CD4-positive, alpha-beta T cell treated with Interleukin-17A for 4 hours (primary cell): ENCODE measurements around the gene APOF.
"Not testable (repeated sequence)": the region's sequence is repeated elsewhere in the genome, so short reads cannot be mapped to it uniquely, and the experiment has no call there.

ENCODE experiments used
- DNase-seq: peaks from one replicate; pipeline ENCODE4 v3.0.0-alpha.2; 2020; ENCODE audit warnings: mixed read lengths

Gene APOF

DNA sequence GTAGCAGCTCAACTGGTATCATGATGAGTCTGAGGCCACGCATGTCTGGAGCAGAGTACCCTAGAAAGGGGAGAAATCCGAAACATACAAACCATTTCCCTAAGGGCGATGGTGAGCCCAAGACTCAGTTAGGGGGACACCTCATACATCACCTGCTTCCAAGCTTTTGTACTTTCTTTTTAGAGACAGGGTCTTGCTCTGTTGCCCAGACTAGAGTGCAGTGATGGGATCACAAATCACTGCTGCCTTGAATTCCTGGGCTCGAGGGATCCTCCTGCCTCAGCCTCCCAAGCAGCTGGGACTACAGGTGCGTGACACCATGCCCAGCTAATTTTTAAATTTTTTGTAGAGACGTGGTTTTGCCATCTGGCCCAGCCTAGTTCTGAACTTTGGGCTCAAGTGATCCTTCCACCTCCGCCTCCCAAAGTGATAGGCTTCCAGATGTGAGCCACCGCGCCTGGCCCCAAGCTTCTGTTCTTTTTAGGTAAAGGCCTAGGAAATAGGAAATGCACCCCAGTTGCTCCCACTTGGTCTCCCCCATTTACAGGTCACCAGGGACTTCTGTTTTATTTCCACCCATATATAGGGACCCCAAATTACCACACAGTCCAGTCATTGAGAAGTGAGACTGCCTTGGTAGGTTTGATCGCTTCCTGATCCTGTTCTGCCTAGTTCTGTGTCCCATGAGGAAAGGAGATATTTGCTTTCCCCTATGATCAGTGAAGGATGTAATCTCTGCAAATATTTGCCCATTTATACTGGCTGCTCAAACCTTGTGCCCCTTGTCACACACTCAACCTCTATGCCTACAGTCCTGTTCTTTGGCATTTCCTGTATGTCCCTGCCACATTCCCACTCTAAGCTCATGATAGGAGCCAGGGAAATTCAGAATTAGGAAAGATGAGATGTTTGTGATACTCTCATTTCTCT is at the start of gene APOF:
Gene APOF, minus strand, starts transcription at position 728 of the 930 bp plus-strand sequence. Its CDS starts 112 bp downstream, at position 616.
- DNase-seq, result no peak

DNA sequence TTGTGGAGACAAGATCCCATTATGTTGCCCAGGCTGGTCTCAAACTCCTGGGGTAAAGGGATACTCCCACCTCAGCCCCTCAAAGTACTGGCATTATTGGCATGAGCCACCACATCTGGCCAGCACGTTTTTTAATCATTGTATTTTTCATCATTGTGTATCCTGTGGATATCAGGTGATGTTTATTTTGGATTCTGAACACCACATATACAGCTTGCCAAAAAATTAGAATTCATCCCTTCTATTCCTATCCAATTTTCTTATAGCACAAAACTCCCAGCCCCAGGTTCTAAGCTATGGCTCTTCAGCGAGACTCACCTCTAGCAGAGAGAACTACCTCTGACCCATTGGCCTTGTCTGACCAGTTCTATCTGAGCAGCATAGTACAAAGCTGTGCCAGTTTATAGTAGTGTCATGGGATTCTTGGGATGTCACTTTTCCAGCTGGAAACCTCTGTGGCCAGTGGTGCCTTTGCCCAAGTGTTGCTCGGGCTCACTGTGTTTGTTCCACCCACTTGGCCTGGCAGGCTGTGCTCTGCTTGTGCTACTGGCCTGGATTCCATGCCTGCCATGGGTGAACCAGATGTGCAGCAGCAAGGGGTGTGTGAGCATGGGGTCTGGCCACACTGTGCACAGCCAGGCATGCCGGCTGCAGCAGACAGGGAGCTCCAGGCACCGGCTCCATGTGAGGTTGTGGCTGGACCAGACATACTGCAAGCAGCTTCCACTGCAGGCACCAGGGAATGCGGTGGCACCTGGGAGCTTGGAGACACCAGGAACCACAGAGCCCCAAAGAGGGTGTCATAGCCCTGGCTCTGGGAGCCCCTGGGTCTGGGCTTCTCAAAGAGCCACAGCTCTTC is 49.4 kb upstream of the APOF start:
- no peak for DNase-seq

DNA sequence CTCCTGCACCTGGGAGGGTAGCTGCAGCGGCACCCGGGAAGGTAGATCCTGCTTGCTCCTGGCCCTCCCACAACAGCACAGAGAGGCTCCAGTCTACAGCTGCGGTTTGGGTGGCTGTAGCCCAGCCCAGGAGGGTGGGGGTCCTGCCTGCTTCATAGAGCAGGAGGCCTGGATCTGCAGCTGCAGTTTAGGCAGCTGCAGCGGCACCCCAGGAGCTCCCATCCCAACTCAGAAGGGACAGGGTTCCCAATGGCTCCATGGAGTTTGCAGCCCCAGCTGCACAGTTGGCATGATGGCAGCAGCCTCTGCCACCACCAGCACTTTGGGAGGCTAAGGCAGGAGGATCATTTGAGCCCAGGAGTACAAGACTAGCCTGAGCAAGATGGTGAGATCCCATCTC is 48.1 kb upstream of the APOF start:
- DNase-seq, result no peak

GRCh38 chr12:56408799-56409417 is 46.3 kb upstream of the APOF start:
- no peak for DNase-seq

GRCh38 chr12:56404227-56404626 is 41.6 kb upstream of the APOF start:
- DNase-seq, result not testable (repeated sequence)

GRCh38 chr12:56401612-56402011 is 39.0 kb upstream of the APOF start:
- DNase-seq, result not testable (repeated sequence)

DNA sequence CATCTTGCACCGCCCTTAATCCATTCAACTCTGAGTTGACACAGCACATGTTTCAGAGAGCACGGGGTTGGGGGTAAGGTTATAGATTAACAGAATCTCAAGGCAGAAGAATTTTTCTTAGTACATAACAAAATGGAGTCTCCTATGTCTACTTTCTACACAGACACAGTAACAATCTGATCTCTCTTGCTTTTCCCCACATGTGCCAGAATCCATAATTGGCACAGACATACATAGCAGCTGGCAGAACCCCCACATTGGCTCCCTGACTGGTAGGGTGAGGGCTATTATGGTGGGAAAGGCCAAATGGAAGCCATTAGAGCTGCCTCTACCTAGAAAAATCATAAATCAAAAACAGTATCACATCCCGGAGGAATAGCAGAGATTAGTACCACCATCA is 38.5 kb upstream of the APOF start:
- not testable (repeated sequence) for DNase-seq

DNA sequence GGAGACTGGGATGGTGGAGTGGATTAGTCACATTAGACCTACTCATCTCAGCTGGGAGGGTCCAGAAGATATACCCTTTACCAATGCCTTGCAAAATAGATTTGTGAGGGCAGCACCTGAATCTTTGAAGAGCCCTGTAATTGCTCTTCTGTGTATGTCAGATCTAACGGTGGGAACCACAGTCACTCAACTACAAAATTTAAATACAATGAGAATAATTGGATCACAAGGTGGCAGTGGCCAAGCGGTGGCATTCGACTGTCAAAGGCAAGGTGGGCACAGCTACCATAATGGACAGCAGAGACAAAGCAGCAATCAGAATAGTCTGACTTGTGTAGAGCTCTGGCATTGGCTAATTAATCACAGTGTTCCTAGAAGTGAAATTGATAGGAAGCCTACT is 36.8 kb upstream of the APOF start:
- DNase-seq, result not testable (repeated sequence)

DNA sequence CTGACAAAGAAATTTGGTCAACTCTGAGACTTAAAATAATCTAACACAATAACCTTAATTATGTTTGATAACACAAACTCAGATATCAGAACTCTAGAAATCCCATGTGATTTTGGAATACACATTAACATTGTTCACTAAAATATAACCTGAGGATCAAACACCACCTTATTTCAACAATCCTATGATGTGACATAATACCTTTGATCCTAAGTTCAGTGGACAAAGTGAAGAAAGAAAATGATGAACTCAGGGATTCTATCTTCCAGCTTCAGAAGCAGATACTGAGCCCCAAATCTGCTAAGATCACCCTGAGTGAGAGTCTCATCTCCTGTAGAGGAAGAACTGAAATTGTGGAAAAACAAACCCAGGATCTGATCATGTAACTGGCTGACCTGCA is 35.7 kb upstream of the APOF start:
- DNase-seq, result no peak

GRCh38 chr12:56392331-56392730 is 29.7 kb upstream of the APOF start:
- no peak for DNase-seq

GRCh38 chr12:56391721-56392120 is 29.1 kb upstream of the APOF start:
- no peak for DNase-seq

DNA sequence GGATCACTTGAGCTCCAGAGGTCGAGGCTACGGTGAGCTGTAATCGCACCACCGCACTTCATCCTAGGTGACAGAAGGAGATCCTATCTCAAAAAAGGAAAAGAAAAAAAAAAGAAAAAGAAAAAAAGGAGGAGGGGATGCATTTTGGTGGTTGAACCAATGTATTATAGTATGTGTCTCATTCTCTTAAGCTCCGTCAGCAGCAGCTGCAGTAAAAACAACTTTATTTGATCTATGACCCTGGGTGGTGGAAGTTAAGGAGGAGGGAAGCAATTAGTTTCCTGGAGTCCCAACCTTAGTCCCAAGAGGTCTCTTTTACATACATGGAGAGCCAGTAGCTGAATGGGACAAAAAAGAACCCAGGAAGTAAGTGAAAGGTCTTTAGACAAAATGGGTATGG is 26.8 kb upstream of the APOF start:
- no peak for DNase-seq

DNA sequence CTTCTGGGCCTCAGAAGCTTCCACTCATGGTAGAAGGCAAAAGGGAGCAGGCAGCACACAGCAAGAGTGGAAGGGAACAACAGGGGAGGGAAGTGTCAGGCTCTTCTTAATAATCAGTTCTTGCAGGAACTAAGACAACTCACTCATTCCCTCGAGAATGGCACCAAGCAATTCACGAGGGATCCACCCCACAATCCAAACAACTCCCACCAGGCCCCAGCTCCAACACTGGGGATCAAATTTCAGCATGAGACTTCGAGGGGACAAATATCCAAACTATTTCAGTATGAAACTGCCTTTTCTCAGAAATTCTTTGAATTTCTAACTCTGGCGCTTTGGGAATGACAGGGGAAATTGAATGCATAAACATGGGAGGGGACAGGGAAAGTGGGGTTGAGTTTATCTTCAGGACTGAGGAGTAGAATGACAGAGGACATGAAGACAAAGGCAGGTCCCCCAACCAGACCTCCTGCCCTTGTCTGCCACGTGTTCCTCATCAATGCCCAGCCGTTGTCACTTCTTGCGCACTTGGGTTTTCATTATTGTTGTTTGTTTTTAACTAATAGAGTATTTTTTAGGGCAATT is 24.6 kb upstream of the APOF start:
- DNase-seq, result no peak

- no peak for DNase-seq
These were observed 23.2 kb upstream of the APOF start for GRCh38 chr12:56385873-56386272.

- DNase-seq, result no peak
These were observed 20.0 kb upstream of the APOF start for GRCh38 chr12:56382611-56383010.

GRCh38 chr12:56377989-56378316 is 15.3 kb upstream of the APOF start:
- no peak for DNase-seq

DNA sequence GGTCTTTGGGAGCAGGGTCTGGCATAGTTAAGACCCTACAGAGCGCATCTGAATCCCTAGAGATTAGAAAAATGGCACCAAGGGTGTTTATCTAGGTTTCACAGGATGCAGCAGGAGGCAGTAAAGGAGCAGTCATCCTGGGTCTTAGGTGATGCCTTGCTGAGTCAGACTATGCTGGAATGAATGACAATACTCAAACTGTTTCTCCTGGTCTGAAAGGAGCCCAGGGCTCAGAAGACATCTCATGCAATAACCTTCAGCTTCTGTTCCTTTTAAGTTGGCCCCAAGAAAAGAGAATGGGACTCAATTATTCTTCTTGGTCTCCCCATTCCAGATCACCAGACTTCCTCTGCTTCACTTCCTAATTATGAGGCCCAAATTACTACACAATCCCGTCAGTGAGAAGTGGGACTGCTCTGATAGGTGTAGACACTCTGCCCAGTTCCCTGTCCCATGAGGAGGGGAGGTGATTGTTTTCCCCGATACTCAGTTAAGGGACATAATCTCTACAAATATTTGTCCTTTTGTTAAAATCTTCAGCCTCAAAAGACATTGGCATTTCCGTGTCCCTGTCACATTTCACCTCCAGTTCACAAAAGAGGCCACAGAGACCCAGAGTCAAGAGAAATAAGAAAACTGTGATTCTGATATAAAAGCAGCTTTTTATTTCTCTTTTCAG is 14.8 kb upstream of the APOF start:
- no peak for DNase-seq

- DNase-seq, result no peak
These were observed 13.2 kb upstream of the APOF start for GRCh38 chr12:56375598-56376434.

DNA sequence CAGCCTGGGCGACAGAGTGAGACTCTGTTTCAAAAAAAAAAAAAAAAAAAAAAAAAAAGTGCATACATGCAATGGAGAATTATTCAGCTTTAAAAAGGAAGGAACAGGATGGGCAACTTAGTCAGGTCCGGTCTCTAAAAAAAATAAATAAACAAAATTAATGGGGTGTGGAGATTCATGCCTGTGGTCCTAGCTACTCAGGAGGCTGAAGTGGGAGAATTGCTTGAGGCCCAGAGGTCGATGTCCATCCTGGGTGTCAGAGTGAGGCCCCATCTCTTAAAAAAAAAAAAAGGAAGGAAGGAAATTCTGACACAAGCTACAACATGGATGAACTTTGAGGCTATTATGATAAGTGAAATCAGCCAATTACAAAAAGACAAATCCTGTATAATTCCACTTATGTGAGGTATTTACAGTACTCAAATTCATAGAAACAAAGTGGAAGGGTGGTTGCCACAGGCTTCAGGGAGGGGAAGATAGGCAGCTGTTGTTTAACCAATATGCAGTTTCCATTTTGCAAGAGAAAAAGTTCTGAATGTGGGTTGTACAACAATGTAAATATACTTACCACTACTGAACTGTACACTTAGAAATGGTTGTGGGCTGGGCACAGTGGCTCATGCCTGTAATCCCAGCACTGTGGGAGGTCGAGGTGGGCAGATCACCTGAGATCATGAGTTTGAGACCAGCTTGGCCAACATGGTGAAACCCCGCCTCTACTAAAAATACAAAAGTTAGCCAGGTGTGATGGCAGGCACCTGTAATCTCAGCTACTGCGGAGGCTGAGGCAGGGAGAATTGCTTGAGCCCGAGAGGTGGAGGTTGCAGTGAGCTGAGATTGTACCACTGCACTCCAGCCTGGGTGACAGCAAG is 12.3 kb upstream of the APOF start:
- DNase-seq, result no peak

- DNase-seq, result no peak
These were observed 10.9 kb upstream of the APOF start for GRCh38 chr12:56373515-56373914.
